ENCODE results near the gene PPP4R3A.

DNA sequence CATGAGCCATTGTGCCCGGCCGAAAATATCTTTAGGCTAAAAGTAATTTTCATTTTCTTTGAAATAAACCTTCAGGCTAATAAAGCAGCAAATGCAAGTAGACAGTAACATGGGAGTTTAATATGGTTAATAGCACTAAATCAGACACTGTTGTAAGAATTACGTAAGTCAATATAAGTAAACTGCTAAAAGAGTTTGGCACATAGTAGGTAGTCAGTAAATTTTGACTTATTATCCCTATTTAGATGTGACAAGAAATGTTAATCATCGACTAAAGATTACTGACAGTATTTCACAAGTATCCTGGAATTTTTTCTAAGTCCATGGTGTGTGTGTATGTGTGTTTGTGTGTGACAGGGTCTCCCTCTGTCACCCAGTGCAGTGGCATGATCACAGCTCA lies 3.9 kb downstream of the PPP4R3A start:
- TF ChIP-seq, protein P1, sequence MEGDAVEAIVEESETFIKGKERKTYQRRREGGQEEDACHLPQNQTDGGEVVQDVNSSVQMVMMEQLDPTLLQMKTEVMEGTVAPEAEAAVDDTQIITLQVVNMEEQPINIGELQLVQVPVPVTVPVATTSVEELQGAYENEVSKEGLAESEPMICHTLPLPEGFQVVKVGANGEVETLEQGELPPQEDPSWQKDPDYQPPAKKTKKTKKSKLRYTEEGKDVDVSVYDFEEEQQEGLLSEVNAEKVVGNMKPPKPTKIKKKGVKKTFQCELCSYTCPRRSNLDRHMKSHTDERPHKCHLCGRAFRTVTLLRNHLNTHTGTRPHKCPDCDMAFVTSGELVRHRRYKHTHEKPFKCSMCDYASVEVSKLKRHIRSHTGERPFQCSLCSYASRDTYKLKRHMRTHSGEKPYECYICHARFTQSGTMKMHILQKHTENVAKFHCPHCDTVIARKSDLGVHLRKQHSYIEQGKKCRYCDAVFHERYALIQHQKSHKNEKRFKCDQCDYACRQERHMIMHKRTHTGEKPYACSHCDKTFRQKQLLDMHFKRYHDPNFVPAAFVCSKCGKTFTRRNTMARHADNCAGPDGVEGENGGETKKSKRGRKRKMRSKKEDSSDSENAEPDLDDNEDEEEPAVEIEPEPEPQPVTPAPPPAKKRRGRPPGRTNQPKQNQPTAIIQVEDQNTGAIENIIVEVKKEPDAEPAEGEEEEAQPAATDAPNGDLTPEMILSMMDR (IDR thresholded peaks at IDR 0.05): no peak
- TF ChIP-seq POLR2A (IDR thresholded peaks at IDR 0.05): no peak

Data from esophagus squamous epithelium (tissue), 4 donors.